HepG2 (cell line): ENCODE measurements around the gene ESPNL. TPM values are rescaled to one million over a fixed set of nuclear protein-coding genes. Genes with fewer than 3 reads are reported as not detected.
A peak's percentile ranks its signal among the peaks of the same experiment; 100 is the strongest.

Experiments used
- ATF5 ChIP-seq: sonication (generic); formaldehyde crosslinking; IDR thresholded peaks from 2 replicates; pipeline ENCODE4 v1.4.0; 2020; ENCODE audit warnings: mild to moderate bottlenecking, low read depth, missing genetic modification reagents
- BHLHE40 ChIP-seq: IDR thresholded peaks from 2 replicates; pipeline ENCODE4 v1.6.1; 2011; ENCODE audit warnings: low read length, improper control_type of control experiment
- GMEB1 ChIP-seq: sonication (generic); formaldehyde crosslinking; IDR thresholded peaks from 2 replicates; pipeline ENCODE4 v1.5.1; 2020; ENCODE audit warnings: missing genetic modification reagents, mild to moderate bottlenecking, borderline replicate concordance
- KDM5A ChIP-seq: fragments of 200-600 bp; sonication (generic); IDR thresholded peaks from 2 replicates; pipeline ENCODE4 v1.7.0; 2018; ENCODE audit warnings: antibody characterized with exemption, mild to moderate bottlenecking, low read length, borderline replicate concordance
- REST ChIP-seq, 2 experiments: IDR thresholded peaks; 2 replicates each; pipeline ENCODE4 v1.6.1; 2011 to 2012; ENCODE audit warnings: low read length in 2 of 2, borderline replicate concordance in 1 of 2, low read depth in 1 of 2, mild to moderate bottlenecking in 1 of 2, moderate library complexity in 1 of 2
- RFXANK ChIP-seq: IDR thresholded peaks from 2 replicates; pipeline ENCODE4 v1.6.1; 2016
- TEAD3 ChIP-seq: optimal IDR thresholded peaks from 2 replicates; pipeline ENCODE3; 2016; ENCODE audit warnings: borderline replicate concordance
- TFDP2 ChIP-seq: sonication (generic); formaldehyde crosslinking; IDR thresholded peaks from 2 replicates; pipeline ENCODE4 v1.4.0; 2020; ENCODE audit warnings: missing genetic modification reagents
- ZHX2 ChIP-seq, 2 experiments: sonication (generic) in 1 of 2; formaldehyde crosslinking in 1 of 2; IDR thresholded peaks; 2 replicates each; pipeline versions ENCODE4 v1.6.1 to v1.9.0; 2014 to 2022; ENCODE audit warnings: antibody characterized with exemption in 1 of 2, borderline replicate concordance in 1 of 2, inconsistent platforms in 1 of 2, low read depth in 1 of 2, missing genetic modification reagents in 1 of 2
- ZNF530 ChIP-seq: sonication (generic); formaldehyde crosslinking; IDR thresholded peaks from 2 replicates; pipeline ENCODE4 v1.5.0; 2020; ENCODE audit warnings: low read depth, mild to moderate bottlenecking, missing genetic modification reagents
- ZNF713 ChIP-seq: sonication (generic); formaldehyde crosslinking; IDR thresholded peaks from 2 replicates; pipeline ENCODE4 v1.4.0; 2020; ENCODE audit warnings: mild to moderate bottlenecking, missing genetic modification reagents
- ZNF724P ChIP-seq: sonication (generic); formaldehyde crosslinking; IDR thresholded peaks from 2 replicates; pipeline ENCODE4 v1.8.0; 2022; ENCODE audit warnings: missing genetic modification reagents, borderline replicate concordance
- ZNF75D ChIP-seq: sonication (generic); formaldehyde crosslinking; IDR thresholded peaks from 2 replicates; pipeline ENCODE4 v1.8.1; 2023; ENCODE audit warnings: missing genetic modification reagents, mild to moderate bottlenecking, borderline replicate concordance
- polyA plus RNA-seq, 8 experiments: library from polyadenylated mRNA; depleted of rRNA in 3 of 8; stranded (reverse) in 7 of 8; unstranded in 1 of 8; fragments of >200 nt; fragmentation: Illumina TruSeq in 4 of 8; extraction: Trizol in 4 of 8; gene quantifications; 2 replicates each; pipeline versions ENCODE4 v1.2.1 to v1.2.3, GENCODE V29; 2011 to 2016; ENCODE audit warnings: low read depth in 4 of 8, missing spikeins in 1 of 8, mixed read lengths in 1 of 8; ENCODE audit not compliant: insufficient read depth in 1 of 8
- total RNA-seq, 5 experiments: library from RNA; depleted of rRNA; stranded (reverse); fragments of >200 nt; fragmentation: Illumina TruSeq; extraction: Trizol; gene quantifications; 2 replicates each; pipeline ENCODE4 v1.2.3, GENCODE V29; 2016; ENCODE audit warnings: low read depth in 1 of 5

The ESPNL gene
- total and polyA plus RNA-seq, 2 of the 13 experiments (the other 11 are each of a cell fraction or from before 2014, with no cell fraction given): 0.45 to 0.80 TPM

- TF ChIP-seq REST (IDR thresholded peaks at IDR 0.05; ENCODE audit: borderline replicate concordance in 1 of 2, low read depth in 1 of 2, low read length in 2 of 2): peak in 1 of 2 experiments; percentile 63; a peak in 1 of 4 replicates
- TF ChIP-seq BHLHE40: no peak
- no peak for TF ChIP-seq ZNF530 (CRISPR knock-in tag)
- no peak for TF ChIP-seq ZNF713 (CRISPR knock-in tag)
- TF ChIP-seq TFDP2: peak; percentile 56; the same call in 1 of the 2 replicates
- no peak for TF ChIP-seq ZNF75D (CRISPR knock-in tag)
- TF ChIP-seq ZNF724P (CRISPR knock-in tag): no peak
- TF ChIP-seq ZHX2 (IDR thresholded peaks at IDR 0.05; ENCODE audit: low read depth): no peak
- no peak for TF ChIP-seq ZHX2 (CRISPR knock-in tag; IDR thresholded peaks at IDR 0.05; ENCODE audit: borderline replicate concordance)
- 0 out of 2 replicates have a peak, but pooled peaks have one; percentile 35 for TF ChIP-seq RFXANK (CRISPR knock-in tag)
- TF ChIP-seq GMEB1 (CRISPR knock-in tag): no peak
- TF ChIP-seq ATF5 (CRISPR knock-in tag): no peak
- TF ChIP-seq KDM5A: no peak
- peak; percentile 79 for TF ChIP-seq TEAD3
These were observed 20.2 kb upstream of the ESPNL start (continued) for GRCh38 chr2:238079874-238080327.
